ENCODE measurements around the gene RAB1A.
"Not testable (repeated sequence)": the region's sequence is repeated elsewhere in the genome, so short reads cannot be mapped to it uniquely, and the experiment has no call there.

RAB1A gene

GRCh38 chr2:65165558-65165957, 35.7 kb upstream of the RAB1A start:
- DNase-seq (ENCODE audit: low spot score), result no peak
- TF ChIP-seq CTCF (IDR thresholded peaks at IDR 0.05; ENCODE audit: extremely low read depth, missing control alignments), result no peak

- TF ChIP-seq CTCF (IDR thresholded peaks at IDR 0.05; ENCODE audit: extremely low read depth, missing control alignments), result no peak
- no peak for DNase-seq (ENCODE audit: low spot score)
These were observed 34.6 kb upstream of the RAB1A start for GRCh38 chr2:65164426-65164891.

GRCh38 chr2:65161551-65162100, 31.7 kb upstream of the RAB1A start:
- no peak for TF ChIP-seq CTCF (IDR thresholded peaks at IDR 0.05; ENCODE audit: extremely low read depth, missing control alignments)
- DNase-seq (ENCODE audit: low spot score), result no peak

GRCh38 chr2:65159906-65160305, 30.0 kb upstream of the RAB1A start:
- TF ChIP-seq CTCF (IDR thresholded peaks at IDR 0.05; ENCODE audit: extremely low read depth, missing control alignments), result no peak
- DNase-seq (ENCODE audit: low spot score), result no peak

- no peak for DNase-seq (ENCODE audit: low spot score)
- TF ChIP-seq CTCF (IDR thresholded peaks at IDR 0.05; ENCODE audit: extremely low read depth, missing control alignments), result no peak
These were observed 29.4 kb upstream of the RAB1A start for GRCh38 chr2:65159261-65159660.

- DNase-seq (ENCODE audit: low spot score), result no peak
- no peak for TF ChIP-seq CTCF (IDR thresholded peaks at IDR 0.05; ENCODE audit: extremely low read depth, missing control alignments)
These were observed 28.7 kb upstream of the RAB1A start for GRCh38 chr2:65158557-65158956.

GRCh38 chr2:65157856-65158255, 27.9 kb upstream of the RAB1A start:
- DNase-seq (ENCODE audit: low spot score), result not testable (repeated sequence)

GRCh38 chr2:65156041-65156440, 26.1 kb upstream of the RAB1A start:
- DNase-seq (ENCODE audit: low spot score), result no peak
- TF ChIP-seq CTCF (IDR thresholded peaks at IDR 0.05; ENCODE audit: extremely low read depth, missing control alignments), result no peak
